ENCODE results near the gene PITHD1.
"Not testable (repeated sequence)": the region's sequence is repeated elsewhere in the genome, so short reads cannot be mapped to it uniquely, and the experiment has no call there.

PITHD1 gene

GRCh38 chr1:23799570-23800399, 21.6 kb downstream of the PITHD1 start:
- TF ChIP-seq CTCF (IDR thresholded peaks at IDR 0.05; ENCODE audit: borderline replicate concordance, insufficient read depth, low read depth, low read length) = no peak
- peak overlapping the region; percentile 90 for H3K4me3 ChIP-seq (ENCODE audit: low read depth, low read length)

- TF ChIP-seq CTCF (IDR thresholded peaks at IDR 0.05; ENCODE audit: borderline replicate concordance, insufficient read depth, low read depth, low read length) = no peak
- H3K4me3 ChIP-seq (ENCODE audit: low read depth, low read length) = peak within 1 kb of the TSS; percentile 90
Measured at GRCh38 chr1:23800400-23801337, 22.5 kb downstream of the PITHD1 start, which contains the start of gene GALE. Gene GALE (minus strand): TSS chr1:23800754. CDS start chr1:23799007, 1,747 bp downstream.

GRCh38 chr1:23801338-23801748, 23.1 kb downstream of the PITHD1 start:
- no peak for TF ChIP-seq CTCF (IDR thresholded peaks at IDR 0.05; ENCODE audit: borderline replicate concordance, insufficient read depth, low read depth, low read length)

GRCh38 chr1:23801876-23802275, 23.7 kb downstream of the PITHD1 start:
- TF ChIP-seq CTCF (IDR thresholded peaks at IDR 0.05; ENCODE audit: borderline replicate concordance, insufficient read depth, low read depth, low read length) = no peak
- H3K4me3 ChIP-seq (ENCODE audit: low read depth, low read length) = no peak overlapping the region

More at GRCh38 chr1:23801338-23801748, 23.1 kb downstream of the PITHD1 start:
- peak overlapping the region; percentile 90 for H3K4me3 ChIP-seq (ENCODE audit: low read depth, low read length)

- H3K4me3 ChIP-seq (ENCODE audit: low read depth, low read length) = not testable (repeated sequence)
Measured at GRCh38 chr1:23802809-23803342, 24.7 kb downstream of the PITHD1 start.

- no peak for TF ChIP-seq CTCF (IDR thresholded peaks at IDR 0.05; ENCODE audit: borderline replicate concordance, insufficient read depth, low read depth, low read length)
- H3K4me3 ChIP-seq (ENCODE audit: low read depth, low read length) = no peak overlapping the region
Measured at GRCh38 chr1:23803674-23804073, 25.5 kb downstream of the PITHD1 start.

GRCh38 chr1:23804183-23804835, 26.1 kb downstream of the PITHD1 start:
- H3K4me3 ChIP-seq (ENCODE audit: low read depth, low read length) = no peak overlapping the region

More at GRCh38 chr1:23804183-23804835, 26.1 kb downstream of the PITHD1 start:
- TF ChIP-seq CTCF (IDR thresholded peaks at IDR 0.05; ENCODE audit: borderline replicate concordance, insufficient read depth, low read depth, low read length) = 0 out of 2 replicates have a peak, but pooled peaks have one; percentile 30
